Measurements from ENCODE around the gene WDR18.
A peak's percentile ranks its signal among the peaks of the same experiment; 100 is the strongest.

WDR18 gene

GRCh38 chr19:1008268-1009040, 24.3 kb downstream of the WDR18 start:
- H3K27ac Mint-ChIP-seq: no peak overlapping the region
- H3K4me1 Mint-ChIP-seq (ENCODE audit: low read depth): peaks cover 6% of the 10 kb centered on the region
- H3K4me3 Mint-ChIP-seq: no peak overlapping the region
- intact Hi-C loops (cut with micrococcal nuclease): no loop called here
- peaks cover 10% of the 10 kb centered on the region for H3K27me3 Mint-ChIP-seq
- no peaks in the 10 kb centered on the region for H3K9me3 Mint-ChIP-seq
- peaks cover 69% of the 10 kb centered on the region for H3K36me3 Mint-ChIP-seq (ENCODE audit: low read depth)

DNA sequence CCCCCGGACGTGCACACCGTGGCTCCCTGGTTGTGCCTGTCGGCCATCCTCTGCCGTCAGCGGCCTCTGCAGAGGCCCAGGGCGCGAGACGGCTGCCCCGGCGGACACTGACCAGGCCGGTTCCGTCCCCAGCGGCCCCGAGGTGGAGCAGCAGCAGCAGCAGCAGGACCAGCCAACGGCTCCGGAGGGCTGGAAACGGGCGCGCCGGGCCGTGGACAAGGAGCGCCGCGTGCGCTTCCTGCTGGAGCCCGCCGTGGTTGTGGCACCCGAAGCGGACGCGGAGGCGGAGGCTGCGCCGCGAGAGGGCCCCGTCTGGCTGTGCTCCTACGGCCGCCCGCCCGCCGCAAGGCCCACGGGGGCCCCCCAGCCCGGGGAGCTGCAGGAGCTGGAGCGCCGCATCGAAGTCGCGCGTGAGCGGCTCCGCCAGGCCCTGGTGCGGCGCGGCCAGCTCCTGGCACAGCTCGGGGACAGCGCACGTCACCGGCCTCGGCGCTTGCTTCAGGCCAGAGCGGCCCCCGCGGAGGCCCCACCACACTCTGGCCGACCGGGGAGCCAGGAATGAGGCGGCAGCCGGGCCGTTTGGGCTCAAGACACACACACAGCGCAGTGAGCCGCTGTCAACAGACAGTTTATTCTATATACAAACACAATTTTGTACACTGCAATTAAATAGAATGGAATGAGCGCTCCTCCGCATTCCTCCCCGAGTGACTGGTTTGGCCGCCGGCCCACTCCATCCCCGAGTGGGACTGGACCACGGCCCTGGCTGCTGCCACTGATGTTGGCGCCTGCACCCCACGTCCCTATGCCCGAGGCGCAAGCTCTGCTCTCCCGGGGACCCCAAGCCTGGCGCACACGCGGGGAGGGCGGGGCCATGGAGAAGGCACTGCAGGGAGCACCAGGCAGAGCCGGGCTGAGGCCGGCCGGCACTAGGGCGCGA, 25.2 kb downstream of the WDR18 start:
- no peak overlapping the region for H3K4me3 Mint-ChIP-seq

DNA sequence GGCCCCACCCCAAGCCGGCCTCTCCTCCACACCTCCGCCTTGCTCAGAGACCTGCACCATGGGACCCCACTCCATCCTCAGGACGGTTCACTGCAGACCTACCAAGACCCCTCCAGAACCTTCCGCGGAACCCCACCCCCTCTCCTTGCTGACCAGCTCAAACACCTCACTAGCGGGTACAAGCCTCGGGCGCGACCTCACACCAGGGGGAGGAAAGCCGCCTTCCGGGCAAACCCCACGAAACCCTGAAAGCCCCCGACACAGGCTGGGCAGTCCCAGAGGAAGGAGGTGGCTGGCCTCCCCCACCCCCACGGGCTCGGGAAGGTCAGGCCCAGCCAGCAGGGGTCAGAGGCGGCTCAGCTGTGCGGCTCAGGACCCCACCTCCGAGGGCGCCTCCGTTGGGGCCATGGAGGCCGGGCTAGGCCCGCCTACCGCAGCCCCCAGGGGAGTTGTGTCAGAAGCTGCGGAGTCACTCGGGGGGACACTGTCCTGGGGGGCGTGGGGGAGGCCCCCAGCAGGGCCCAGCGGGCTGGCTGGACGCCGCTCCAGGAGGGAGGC, 25.9 kb downstream of the WDR18 start:
- Mint-ChIP-seq H3K27me3 (peaks cover 2% of the 10 kb centered on the region), H3K9me3 (no peaks in the 10 kb centered on the region)

More for the DNA sequence above, 25.2 kb downstream of the WDR18 start:
- Mint-ChIP-seq H3K27me3 (peaks cover 3% of the 10 kb centered on the region), H3K9me3 (no peaks in the 10 kb centered on the region), H3K36me3 (ENCODE audit: low read depth) (peaks cover 77% of the 10 kb centered on the region), H3K4me1 (ENCODE audit: low read depth) (peaks cover 15% of the 10 kb centered on the region), H3K27ac (no peak overlapping the region)
- intact Hi-C loops (cut with micrococcal nuclease): no loop called here

GRCh38 chr19:1010586-1011510, 26.7 kb downstream of the WDR18 start:
- Mint-ChIP-seq H3K27ac (no peak overlapping the region), H3K36me3 (ENCODE audit: low read depth) (peaks cover 93% of the 10 kb centered on the region), H3K4me1 (ENCODE audit: low read depth) (peaks cover 28% of the 10 kb centered on the region), H3K27me3 (no peaks in the 10 kb centered on the region), H3K4me3 (no peak overlapping the region), H3K9me3 (no peaks in the 10 kb centered on the region)
- intact Hi-C loops (cut with micrococcal nuclease): no loop called here

More for the DNA sequence above, 25.9 kb downstream of the WDR18 start:
- Mint-ChIP-seq H3K36me3 (ENCODE audit: low read depth) (peaks cover 85% of the 10 kb centered on the region), H3K4me3 (no peak overlapping the region), H3K27ac (no peak overlapping the region), H3K4me1 (ENCODE audit: low read depth) (peaks cover 20% of the 10 kb centered on the region)
- intact Hi-C loops (cut with micrococcal nuclease): no loop called here

DNA sequence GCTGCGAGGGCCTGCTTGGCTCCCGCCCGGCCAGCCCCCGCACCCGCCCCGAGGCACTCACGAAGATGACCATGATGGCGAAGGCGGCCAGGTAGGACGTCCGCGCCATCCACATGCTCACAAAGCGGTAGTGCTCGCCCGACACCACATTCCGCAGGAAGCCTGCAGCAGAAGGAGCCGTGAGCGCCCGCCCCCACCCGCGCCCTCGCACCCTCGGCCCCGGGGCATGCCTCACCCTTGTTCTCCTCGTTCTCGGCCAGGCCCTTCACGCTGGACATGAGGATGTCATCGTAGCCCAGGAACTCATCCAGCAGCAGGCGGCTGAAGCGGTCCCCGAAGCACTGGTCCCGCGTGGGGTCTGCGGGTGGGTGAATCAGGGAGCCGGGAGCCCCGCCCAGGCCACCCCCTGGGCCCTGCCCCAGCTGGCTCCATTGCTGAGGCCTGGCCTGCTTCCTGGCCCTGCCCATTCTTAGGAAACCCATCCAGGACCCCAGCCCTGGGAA, 27.7 kb downstream of the WDR18 start:
- Mint-ChIP-seq H3K36me3 (ENCODE audit: low read depth) (peaks cover 99% of the 10 kb centered on the region), H3K27me3 (no peaks in the 10 kb centered on the region), H3K4me3 (no peak overlapping the region), H3K27ac (no peak overlapping the region), H3K4me1 (ENCODE audit: low read depth) (peaks cover 39% of the 10 kb centered on the region), H3K9me3 (no peaks in the 10 kb centered on the region)
- intact Hi-C loops (cut with micrococcal nuclease): no loop called here

DNA sequence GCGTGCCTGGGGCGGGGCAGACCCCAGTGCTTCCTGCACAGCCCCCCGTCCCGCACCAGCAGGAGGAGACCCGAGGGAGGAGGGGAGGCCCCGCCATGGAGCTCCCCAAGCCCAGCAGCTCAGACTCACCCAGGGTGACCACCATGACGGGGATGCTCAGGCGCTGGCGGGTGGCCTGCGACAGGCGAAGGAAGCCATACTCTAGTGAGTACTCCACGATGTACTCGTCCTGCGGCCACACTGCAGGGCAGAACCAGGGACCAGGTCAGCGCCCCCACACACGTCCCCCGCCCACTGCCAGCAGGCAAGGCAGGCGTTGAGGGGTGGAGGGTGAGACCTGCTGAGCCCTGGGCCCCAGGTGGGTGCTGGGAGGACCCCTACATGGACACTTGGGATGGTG, 28.2 kb downstream of the WDR18 start:
- Mint-ChIP-seq H3K36me3 (ENCODE audit: low read depth) (peaks cover 99% of the 10 kb centered on the region), H3K4me3 (no peak overlapping the region), H3K27me3 (no peaks in the 10 kb centered on the region), H3K27ac (no peak overlapping the region), H3K4me1 (ENCODE audit: low read depth) (peaks cover 43% of the 10 kb centered on the region), H3K9me3 (no peaks in the 10 kb centered on the region)
- intact Hi-C loops (cut with micrococcal nuclease): no loop called here

GRCh38 chr19:1013218-1013617, 29.1 kb downstream of the WDR18 start:
- Mint-ChIP-seq H3K36me3 (ENCODE audit: low read depth) (peaks cover 99% of the 10 kb centered on the region), H3K9me3 (no peaks in the 10 kb centered on the region), H3K27me3 (no peaks in the 10 kb centered on the region), H3K4me1 (ENCODE audit: low read depth) (peaks cover 52% of the 10 kb centered on the region), H3K27ac (no peak overlapping the region), H3K4me3 (no peak overlapping the region)
- intact Hi-C loops (cut with micrococcal nuclease): no loop called here

DNA sequence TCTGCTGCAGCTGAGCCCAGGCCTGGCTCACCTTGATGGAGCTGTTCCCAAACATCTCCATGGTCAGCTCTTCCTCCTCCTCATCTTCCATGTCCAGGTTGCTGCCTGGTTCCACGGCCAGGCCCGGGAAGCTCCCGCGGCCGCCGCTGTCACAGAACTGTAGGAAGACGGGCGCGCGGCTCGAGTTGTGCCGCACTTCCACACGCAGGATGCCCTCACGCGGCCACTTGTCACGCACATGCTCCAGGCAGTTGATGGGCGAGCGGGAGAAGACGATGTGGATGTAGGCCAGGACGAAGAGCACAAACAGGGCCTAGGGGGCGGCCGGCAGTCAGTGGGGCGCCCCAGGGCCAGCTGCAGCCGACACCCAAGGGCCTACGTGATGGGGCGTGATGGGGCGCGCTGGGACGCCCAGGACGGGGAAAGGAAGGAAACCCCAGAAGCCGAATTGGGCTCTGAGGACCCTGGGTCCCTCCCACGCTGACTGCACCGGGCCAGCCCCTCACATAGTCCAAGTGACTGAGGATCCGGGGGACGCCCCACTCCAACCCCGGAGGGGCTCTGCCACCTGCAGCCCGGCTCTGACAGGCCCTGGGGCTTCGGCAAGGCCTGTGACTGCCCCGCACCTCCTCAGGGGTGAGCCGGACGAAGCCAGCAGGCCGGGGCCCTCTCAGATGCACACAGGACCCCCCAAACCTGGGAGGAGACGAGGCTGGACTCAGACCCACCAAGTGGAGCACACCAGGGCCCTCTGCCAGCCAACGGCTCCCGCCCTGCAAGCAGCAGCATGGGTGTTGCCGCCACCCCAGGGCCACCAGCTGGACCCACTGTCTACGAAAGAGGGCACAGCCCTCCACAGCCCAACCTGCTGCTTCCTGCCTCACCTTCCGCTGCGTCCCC, 30.3 kb downstream of the WDR18 start:
- Mint-ChIP-seq H3K4me1 (ENCODE audit: low read depth) (peaks cover 64% of the 10 kb centered on the region), H3K27ac (no peak overlapping the region), H3K4me3 (no peak overlapping the region), H3K27me3 (no peaks in the 10 kb centered on the region), H3K36me3 (ENCODE audit: low read depth) (peaks cover 99% of the 10 kb centered on the region), H3K9me3 (no peaks in the 10 kb centered on the region)
- intact Hi-C loops (cut with micrococcal nuclease): no loop called here

GRCh38 chr19:1015061-1015781, 31.1 kb downstream of the WDR18 start:
- Mint-ChIP-seq H3K27me3 (no peaks in the 10 kb centered on the region), H3K4me3 (no peak overlapping the region), H3K27ac (no peak overlapping the region), H3K4me1 (ENCODE audit: low read depth) (peaks cover 67% of the 10 kb centered on the region), H3K9me3 (no peaks in the 10 kb centered on the region), H3K36me3 (ENCODE audit: low read depth) (peaks cover 99% of the 10 kb centered on the region)
- intact Hi-C loops (cut with micrococcal nuclease): no loop called here

DNA sequence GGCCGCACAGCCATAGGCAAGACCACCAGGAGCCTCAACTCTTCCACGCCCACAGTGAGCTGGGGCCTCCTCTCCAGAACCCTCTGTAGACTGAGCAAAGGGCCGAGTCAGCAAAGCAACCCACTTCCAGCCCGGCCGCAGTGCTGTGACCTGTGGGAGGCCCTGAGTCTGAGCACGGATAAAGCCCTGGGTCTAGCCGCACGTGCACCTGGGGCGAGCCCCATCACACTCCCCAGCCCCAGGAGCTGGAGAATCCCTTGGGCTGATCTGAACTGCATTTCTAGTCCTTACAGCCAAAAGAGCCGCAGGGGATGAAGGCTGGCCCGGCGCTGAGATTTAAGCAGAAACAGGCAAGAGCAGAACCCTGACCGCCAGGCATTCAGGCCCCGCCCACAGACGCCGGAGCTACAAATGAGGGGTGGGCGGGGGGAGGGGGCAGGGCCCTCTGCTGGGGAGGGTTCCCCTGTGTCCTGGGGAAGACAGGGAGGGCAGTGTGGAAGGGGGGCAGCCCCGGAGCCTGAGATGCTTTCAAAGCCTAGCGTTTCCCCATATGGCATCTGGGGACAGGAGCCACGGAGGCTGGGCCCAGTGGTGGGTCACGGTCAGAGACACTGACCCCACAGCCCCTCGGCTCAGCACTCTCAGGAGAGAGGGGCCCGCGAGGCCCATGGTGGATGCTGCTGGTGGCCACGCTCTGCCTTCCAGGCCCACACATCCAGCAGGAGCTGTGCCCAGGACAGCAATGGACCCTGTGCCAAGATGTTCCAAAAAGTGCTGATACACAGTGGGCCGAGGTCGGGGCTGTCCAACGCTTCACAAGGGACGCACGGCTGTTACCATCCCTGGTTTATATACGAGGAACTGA, 31.9 kb downstream of the WDR18 start:
- intact Hi-C loops (cut with micrococcal nuclease): no loop called here
- no peak overlapping the region for H3K4me3 Mint-ChIP-seq
- H3K9me3 Mint-ChIP-seq: no peaks in the 10 kb centered on the region
- no peaks in the 10 kb centered on the region for H3K27me3 Mint-ChIP-seq
- H3K36me3 Mint-ChIP-seq (ENCODE audit: low read depth): peaks cover 97% of the 10 kb centered on the region
- H3K27ac Mint-ChIP-seq: no peak overlapping the region
- H3K4me1 Mint-ChIP-seq (ENCODE audit: low read depth): peaks cover 68% of the 10 kb centered on the region

DNA sequence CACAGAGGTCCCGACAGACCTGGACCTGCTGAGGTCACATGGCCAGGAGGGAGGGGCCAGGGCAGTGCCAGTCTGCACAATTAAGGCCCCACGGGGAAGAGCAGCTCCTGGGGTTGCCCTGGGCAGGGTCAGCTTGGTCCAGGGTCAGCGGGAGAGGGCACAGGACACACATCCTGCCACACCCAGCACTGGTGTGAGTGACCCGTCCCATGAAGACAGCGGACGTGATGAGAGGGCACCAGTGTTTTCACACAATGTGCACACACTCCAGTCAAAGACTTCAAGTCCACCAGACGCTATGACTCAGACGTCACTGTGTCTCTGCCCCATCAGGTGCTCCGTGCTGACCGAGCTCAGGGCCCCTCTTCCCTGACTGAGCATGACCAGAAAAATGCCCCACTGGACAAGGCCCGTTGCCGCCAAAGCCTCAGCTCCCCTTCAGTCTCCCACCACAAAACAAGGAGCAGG, 32.5 kb downstream of the WDR18 start:
- Mint-ChIP-seq H3K9me3 (no peaks in the 10 kb centered on the region), H3K36me3 (ENCODE audit: low read depth) (peaks cover 90% of the 10 kb centered on the region), H3K4me3 (peak overlapping the region; percentile 69), H3K27ac (peak overlapping the region; percentile 84), H3K4me1 (ENCODE audit: low read depth) (peaks cover 74% of the 10 kb centered on the region), H3K27me3 (no peaks in the 10 kb centered on the region)
- intact Hi-C loops (cut with micrococcal nuclease): no loop called here
